Raji (cell line): ENCODE measurements around the gene SLC8B1.

Experiments used
- POLR2A ChIP-seq: IDR thresholded peaks from 2 replicates; pipeline ENCODE4 v1.6.1; 2011; ENCODE audit warnings: low read depth, low read length, control low read depth; ENCODE audit not compliant: insufficient read depth

SLC8B1 gene

GRCh38 chr12:113306382-113306781 is 28.5 kb downstream of the SLC8B1 start:
- no peak for TF ChIP-seq POLR2A

GRCh38 chr12:113305281-113305856 is 29.5 kb downstream of the SLC8B1 start:
- TF ChIP-seq POLR2A: no peak

- no peak for TF ChIP-seq POLR2A
These were observed 31.8 kb downstream of the SLC8B1 start for GRCh38 chr12:113302886-113303640.

GRCh38 chr12:113302466-113302865 is 32.4 kb downstream of the SLC8B1 start:
- TF ChIP-seq POLR2A: no peak

- no peak for TF ChIP-seq POLR2A
These were observed 33.1 kb downstream of the SLC8B1 start for GRCh38 chr12:113301811-113302210.

GRCh38 chr12:113299619-113300237 is 35.2 kb downstream of the SLC8B1 start:
- no peak for TF ChIP-seq POLR2A

- TF ChIP-seq POLR2A: no peak
These were observed 35.9 kb downstream of the SLC8B1 start for GRCh38 chr12:113298861-113299545.

- no peak for TF ChIP-seq POLR2A
These were observed 36.5 kb downstream of the SLC8B1 start for GRCh38 chr12:113298472-113298817.

- no peak for TF ChIP-seq POLR2A
These were observed 37.1 kb downstream of the SLC8B1 start for GRCh38 chr12:113297621-113298471.

GRCh38 chr12:113297214-113297587 is 37.7 kb downstream of the SLC8B1 start:
- no peak for TF ChIP-seq POLR2A

- no peak for TF ChIP-seq POLR2A
These were observed 38.2 kb downstream of the SLC8B1 start for GRCh38 chr12:113296557-113297213.

- no peak for TF ChIP-seq POLR2A
These were observed 38.9 kb downstream of the SLC8B1 start for GRCh38 chr12:113295886-113296556.

GRCh38 chr12:113293100-113293499 is 41.8 kb downstream of the SLC8B1 start:
- no peak for TF ChIP-seq POLR2A

- no peak for TF ChIP-seq POLR2A
These were observed 42.4 kb downstream of the SLC8B1 start for GRCh38 chr12:113292547-113292946.
